H9 (cell line): ENCODE measurements around the gene IFT27. TPM values are rescaled to one million over a fixed set of nuclear protein-coding genes. Genes with fewer than 3 reads are reported as not detected.

Experiments
- DNase-seq: peaks from one replicate; pipeline ENCODE4 v3.0.0-alpha.2; 2017
- H2AFZ ChIP-seq: one replicate; pipeline ENCODE4 v1.6.1; 2013; ENCODE audit warnings: mild to moderate bottlenecking, low read length, control low read depth, moderate library complexity
- H2AK5ac ChIP-seq: 2 replicates; pipeline ENCODE4 v1.6.1; 2013; ENCODE audit warnings: low read length, control low read depth, mixed read lengths; ENCODE audit not compliant: insufficient read length
- H2BK120ac ChIP-seq: one replicate; pipeline ENCODE4 v1.6.1; 2013; ENCODE audit warnings: low read depth, mild to moderate bottlenecking, low read length, control low read depth, inconsistent platforms; ENCODE audit not compliant: poor library complexity, severe bottlenecking
- H2BK12ac ChIP-seq: 2 replicates; pipeline ENCODE4 v1.6.1; 2013; ENCODE audit warnings: low read length, control low read depth, mixed read lengths, low read depth; ENCODE audit not compliant: insufficient read length
- H2BK15ac ChIP-seq: 2 replicates; pipeline ENCODE4 v1.6.1; 2013; ENCODE audit warnings: low read depth, low read length, control low read depth
- H2BK20ac ChIP-seq: one replicate; pipeline ENCODE4 v1.6.1; 2013; ENCODE audit warnings: low read depth, mild to moderate bottlenecking, low read length, control low read depth, inconsistent platforms; ENCODE audit not compliant: poor library complexity, severe bottlenecking
- H2BK5ac ChIP-seq: 2 replicates; pipeline ENCODE4 v1.6.1; 2013; ENCODE audit warnings: low read length, control low read depth, mixed read lengths; ENCODE audit not compliant: insufficient read length
- H3K14ac ChIP-seq: 2 replicates; pipeline ENCODE4 v1.6.1; 2013; ENCODE audit warnings: low read length, control low read depth; ENCODE audit not compliant: insufficient read depth
- H3K18ac ChIP-seq: 2 replicates; pipeline ENCODE4 v1.6.1; 2013; ENCODE audit warnings: low read depth, mild to moderate bottlenecking, mixed read lengths, low read length, control low read depth; ENCODE audit not compliant: insufficient read length
- H3K23ac ChIP-seq: 2 replicates; pipeline ENCODE4 v1.6.1; 2013; ENCODE audit warnings: low read length, control low read depth, mixed read lengths, low read depth; ENCODE audit not compliant: insufficient read length
- H3K23me2 ChIP-seq: 2 replicates; pipeline ENCODE4 v1.6.1; 2013; ENCODE audit warnings: low read depth, mild to moderate bottlenecking, mixed read lengths, low read length, control low read depth; ENCODE audit not compliant: insufficient read length, poor library complexity, severe bottlenecking
- H3K27ac ChIP-seq: 2 replicates; pipeline ENCODE4 v1.5.1; 2013; ENCODE audit warnings: low read length, control low read depth, mixed read lengths, low read depth; ENCODE audit not compliant: insufficient read length
- H3K27me3 ChIP-seq: 2 replicates; pipeline ENCODE4 v1.6.1; 2013; ENCODE audit warnings: low read length, control low read depth, inconsistent platforms; ENCODE audit not compliant: insufficient read depth
- H3K4ac ChIP-seq: 2 replicates; pipeline ENCODE4 v1.6.1; 2013; ENCODE audit warnings: low read depth, mild to moderate bottlenecking, control low read depth, inconsistent platforms, low read length, moderate library complexity
- H3K4me1 ChIP-seq: 2 replicates; pipeline ENCODE4 v1.6.1; 2013; ENCODE audit warnings: low read length, control low read depth, inconsistent platforms; ENCODE audit not compliant: insufficient read depth
- H3K4me2 ChIP-seq: 2 replicates; pipeline ENCODE4 v1.6.1; 2013; ENCODE audit warnings: low read length, control low read depth, mixed read lengths; ENCODE audit not compliant: insufficient read length, insufficient read depth
- H3K56ac ChIP-seq: 2 replicates; pipeline ENCODE4 v1.6.1; 2013; ENCODE audit warnings: low read depth, mild to moderate bottlenecking, mixed read lengths, low read length, control low read depth; ENCODE audit not compliant: insufficient read length
- H3K79me1 ChIP-seq: 2 replicates; pipeline ENCODE4 v1.6.1; 2013; ENCODE audit warnings: low read depth, mild to moderate bottlenecking, moderate library complexity, low read length, control low read depth, inconsistent platforms; ENCODE audit not compliant: insufficient read depth, poor library complexity, severe bottlenecking
- H3K79me2 ChIP-seq: 2 replicates; pipeline ENCODE4 v1.6.1; 2013; ENCODE audit warnings: low read length, control low read depth, inconsistent platforms; ENCODE audit not compliant: insufficient read depth
- H3K9ac ChIP-seq: 2 replicates; pipeline ENCODE4 v1.6.1; 2013; ENCODE audit warnings: low read length, control low read depth, mixed read lengths; ENCODE audit not compliant: insufficient read length; ENCODE audit errors: extremely low read depth
- H3K9me3 ChIP-seq: one replicate; pipeline ENCODE4 v1.6.1; 2013; ENCODE audit warnings: low read depth, low read length, inconsistent platforms; ENCODE audit not compliant: control insufficient read depth
- H3T11ph ChIP-seq: one replicate; pipeline ENCODE4 v1.6.1; 2013; ENCODE audit warnings: mild to moderate bottlenecking, low read length, control low read depth, inconsistent platforms
- H4K20me1 ChIP-seq: one replicate; pipeline ENCODE4 v1.6.1; 2013; ENCODE audit not compliant: control insufficient read depth, insufficient read length, insufficient read depth
- H4K5ac ChIP-seq: 2 replicates; pipeline ENCODE4 v1.6.1; 2013; ENCODE audit warnings: low read depth, mild to moderate bottlenecking, mixed read lengths, low read length, control low read depth; ENCODE audit not compliant: insufficient read length
- H4K8ac ChIP-seq: replicated peaks from 2 replicates; pipeline ENCODE4 v1.6.1; 2013; ENCODE audit warnings: low read length, control low read depth, mixed read lengths, low read depth; ENCODE audit not compliant: insufficient read length
- H4K91ac ChIP-seq: 2 replicates; pipeline ENCODE4 v1.6.1; 2013; ENCODE audit warnings: low read depth, mild to moderate bottlenecking, moderate library complexity, mixed read lengths, low read length, control low read depth; ENCODE audit not compliant: insufficient read length
- H3K27ac Mint-ChIP-seq, 3 experiments: 2 replicates in 2 of 3; 3 replicates in 1 of 3; pipeline ENCODE4 v1.8.0; 2020 to 2021; ENCODE audit warnings: mixed read lengths in 3 of 3, mild to moderate bottlenecking in 1 of 3, moderate library complexity in 1 of 3
- H3K27me3 Mint-ChIP-seq: 2 replicates; pipeline ENCODE4 v1.8.0; 2021; ENCODE audit warnings: low read depth, mild to moderate bottlenecking, moderate library complexity, mixed read lengths
- H3K36me3 Mint-ChIP-seq, 3 experiments: 2 replicates in 2 of 3; 3 replicates in 1 of 3; pipeline ENCODE4 v1.8.0; 2020 to 2021; ENCODE audit warnings: low read depth in 3 of 3, mixed read lengths in 3 of 3; ENCODE audit not compliant: insufficient read depth in 1 of 3
- H3K4me1 Mint-ChIP-seq, 2 experiments: 2 replicates each; pipeline ENCODE4 v1.8.0; 2020; ENCODE audit warnings: mixed read lengths in 2 of 2
- H3K4me3 Mint-ChIP-seq, 2 experiments: 2 replicates in 1 of 2; 3 replicates in 1 of 2; pipeline ENCODE4 v1.8.0; 2020 to 2021; ENCODE audit warnings: mild to moderate bottlenecking in 2 of 2, mixed read lengths in 2 of 2, moderate library complexity in 1 of 2
- H3K9me3 Mint-ChIP-seq, 2 experiments: 2 replicates in 1 of 2; 3 replicates in 1 of 2; pipeline ENCODE4 v1.8.0; 2020; ENCODE audit warnings: mild to moderate bottlenecking in 2 of 2, mixed read lengths in 2 of 2, moderate library complexity in 1 of 2
- CTCF ChIP-seq: fragments of 200-600 bp; sonication (generic); conservative IDR thresholded peaks from 3 replicates; pipeline ENCODE4 v1.8.0; 2021; ENCODE audit warnings: antibody characterized with exemption, mild to moderate bottlenecking
- WGBS: extraction: QIAGEN DNeasy Blood & Tissue Kit; methylation state at CpG from one replicate; pipeline ENCODE4 v1.1.7; 2013; ENCODE audit warnings: missing lambda C conversion rate, low lambda C conversion rate, mixed read lengths; ENCODE audit not compliant: insufficient read length; ENCODE audit errors: extremely low coverage; 5-methylcytosine and 5-hydroxymethylcytosine counted together
- total RNA-seq: library from RNA; stranded (reverse); gene quantifications from 2 replicates; pipeline ENCODE4 v1.2.1, GENCODE V29; 2021

Gene IFT27
- total RNA-seq, 1 experiment from 2014 or later: 43.4 TPM

GRCh38 chr22:36759481-36760159, 16.3 kb downstream of the IFT27 start:
- Mint-ChIP-seq H3K36me3 (peaks cover 5 to 26% (median 18%) of the 10 kb centered on the region in 3 experiments; a peak in 6 of 7 replicates), H3K9me3 (no peaks in the 10 kb centered on the region; a peak in 1 of 5 replicates), H3K4me1 (peaks cover 2 to 21% of the 10 kb centered on the region in 2 experiments; a peak in 3 of 4 replicates), H3K4me3 (no peak overlapping the region), H3K27ac (0 out of 7 replicates have a peak overlapping the region, but pooled peaks of 1 of the 3 experiments have one; percentile 27), H3K27me3 (peaks cover 4% of the 10 kb centered on the region)
- no peak overlapping the region for H2BK20ac ChIP-seq
- no peak overlapping the region for H3K4ac ChIP-seq
- no peaks in the 10 kb centered on the region for H3K4me1 ChIP-seq
- H4K20me1 ChIP-seq: no peaks in the 10 kb centered on the region
- H3K9me3 ChIP-seq: no peaks in the 10 kb centered on the region
- H2BK15ac ChIP-seq: no peak overlapping the region
- H3K9ac ChIP-seq: no peak overlapping the region
- H2BK5ac ChIP-seq: no peak overlapping the region
- DNase-seq: peak; percentile 15
- no peak overlapping the region for H2AFZ ChIP-seq
- H3K23me2 ChIP-seq: no peaks in the 10 kb centered on the region
- no peak overlapping the region for H3K23ac ChIP-seq
- no peak overlapping the region for H3K56ac ChIP-seq
- H2BK120ac ChIP-seq: no peak overlapping the region
- no peak overlapping the region for H4K8ac ChIP-seq
- no peaks in the 10 kb centered on the region; the same call in 1 of the 2 replicates for H3K27me3 ChIP-seq
- no peak overlapping the region for H2AK5ac ChIP-seq
- no peak overlapping the region for H4K91ac ChIP-seq
- H3K27ac ChIP-seq: no peak overlapping the region
- WGBS: no CpG with 5 or more reads among the region's 19 CpGs
- no peak for TF ChIP-seq CTCF
- H3K79me2 ChIP-seq: no peaks in the 10 kb centered on the region
- H3K14ac ChIP-seq: no peak overlapping the region
- no peaks in the 10 kb centered on the region for H3K79me1 ChIP-seq
- no peak overlapping the region for H3K18ac ChIP-seq
- no peak overlapping the region for H2BK12ac ChIP-seq
- no peak overlapping the region for H3K4me2 ChIP-seq
- H4K5ac ChIP-seq: no peak overlapping the region
- H3T11ph ChIP-seq: no peak overlapping the region
